Trophoblast cell (in vitro differentiated cells and primary cell): ENCODE data around the gene RASAL2.
A peak's percentile ranks its signal among the peaks of the same experiment; 100 is the strongest.

Experiments
- DNase-seq, 2 donors: peaks; one replicate each; pipeline ENCODE4 v3.0.0-alpha.2; 2016
- H2AFZ ChIP-seq: 2 replicates; pipeline ENCODE4 v1.6.1; 2013; ENCODE audit warnings: low read length, moderate library complexity, mild to moderate bottlenecking; ENCODE audit not compliant: insufficient read depth, poor library complexity
- H2AK5ac ChIP-seq: 2 replicates; pipeline ENCODE4 v1.6.1; 2013; ENCODE audit warnings: mild to moderate bottlenecking, low read length
- H2BK120ac ChIP-seq: 2 replicates; pipeline ENCODE4 v1.6.1; 2013; ENCODE audit warnings: low read length, mild to moderate bottlenecking, moderate library complexity; ENCODE audit not compliant: insufficient read depth, poor library complexity
- H2BK12ac ChIP-seq: 2 replicates; pipeline ENCODE4 v1.6.1; 2013; ENCODE audit warnings: mild to moderate bottlenecking, low read length, moderate library complexity
- H2BK5ac ChIP-seq: 2 replicates; pipeline ENCODE4 v1.6.1; 2013; ENCODE audit warnings: low read length, low read depth, moderate library complexity, mild to moderate bottlenecking; ENCODE audit not compliant: poor library complexity
- H3K14ac ChIP-seq: 2 replicates; pipeline ENCODE4 v1.6.1; 2013; ENCODE audit warnings: mild to moderate bottlenecking, low read length
- H3K18ac ChIP-seq: 2 replicates; pipeline ENCODE4 v1.6.1; 2013; ENCODE audit warnings: mild to moderate bottlenecking, low read length
- H3K23ac ChIP-seq: 2 replicates; pipeline ENCODE4 v1.6.1; 2013; ENCODE audit warnings: low read length
- H3K27ac ChIP-seq: 2 replicates; pipeline ENCODE4 v1.5.1; 2013; ENCODE audit warnings: low read depth, mild to moderate bottlenecking, inconsistent platforms, low read length, moderate library complexity
- H3K27me3 ChIP-seq: 2 replicates; pipeline ENCODE4 v1.6.1; 2013; ENCODE audit warnings: inconsistent platforms, mild to moderate bottlenecking, low read length, moderate library complexity; ENCODE audit not compliant: insufficient read depth
- H3K36me3 ChIP-seq, 2 experiments: 1 replicate in 1 of 2; 2 replicates in 1 of 2; pipeline ENCODE4 v1.6.1; 2013; ENCODE audit warnings: low read length in 2 of 2, mild to moderate bottlenecking in 2 of 2, moderate library complexity in 1 of 2; ENCODE audit not compliant: insufficient read depth in 2 of 2, control insufficient read depth in 1 of 2
- H3K4ac ChIP-seq: 2 replicates; pipeline ENCODE4 v1.6.1; 2013; ENCODE audit warnings: low read depth, mild to moderate bottlenecking, low read length, moderate library complexity
- H3K4me1 ChIP-seq, 2 experiments: 1 replicate in 1 of 2; 2 replicates in 1 of 2; pipeline ENCODE4 v1.6.1; 2013; ENCODE audit warnings: low read length in 2 of 2, mild to moderate bottlenecking in 2 of 2, moderate library complexity in 1 of 2; ENCODE audit not compliant: insufficient read depth in 2 of 2, control insufficient read depth in 1 of 2
- H3K4me2 ChIP-seq: 2 replicates; pipeline ENCODE4 v1.6.1; 2013; ENCODE audit warnings: inconsistent platforms, mild to moderate bottlenecking, low read length, moderate library complexity
- H3K4me3 ChIP-seq: 2 replicates; pipeline ENCODE4 v1.5.1; 2013; ENCODE audit warnings: mild to moderate bottlenecking, low read depth, low read length, inconsistent platforms
- H3K79me1 ChIP-seq: one replicate; pipeline ENCODE4 v1.6.1; 2013; ENCODE audit warnings: low read length
- H3K79me2 ChIP-seq: 2 replicates; pipeline ENCODE4 v1.6.1; 2013; ENCODE audit warnings: low read length, mild to moderate bottlenecking; ENCODE audit not compliant: control insufficient read depth, insufficient read depth, poor library complexity
- H3K9ac ChIP-seq: 2 replicates; pipeline ENCODE4 v1.6.1; 2013; ENCODE audit warnings: mild to moderate bottlenecking, low read length
- H3K9me3 ChIP-seq: 2 replicates; pipeline ENCODE4 v1.6.1; 2013; ENCODE audit warnings: low read depth, mild to moderate bottlenecking, control low read depth, inconsistent platforms, low read length; ENCODE audit not compliant: insufficient read depth
- H4K12ac ChIP-seq: 2 replicates; pipeline ENCODE4 v1.6.1; 2013; ENCODE audit warnings: low read depth, mild to moderate bottlenecking, low read length, moderate library complexity
- H4K8ac ChIP-seq: 2 replicates; pipeline ENCODE4 v1.6.1; 2013; ENCODE audit warnings: low read depth, mild to moderate bottlenecking, low read length, moderate library complexity
- H4K91ac ChIP-seq: one replicate; pipeline ENCODE4 v1.6.1; 2013; ENCODE audit warnings: low read depth, mild to moderate bottlenecking, low read length, moderate library complexity
- WGBS: extraction: QIAGEN DNeasy Blood & Tissue Kit; methylation state at CpG from one replicate; pipeline ENCODE4 v1.1.7; 2013; ENCODE audit warnings: missing lambda C conversion rate; ENCODE audit not compliant: insufficient read length, insufficient coverage; ENCODE audit errors: extremely low coverage; 5-methylcytosine and 5-hydroxymethylcytosine counted together

Gene RASAL2

DNA sequence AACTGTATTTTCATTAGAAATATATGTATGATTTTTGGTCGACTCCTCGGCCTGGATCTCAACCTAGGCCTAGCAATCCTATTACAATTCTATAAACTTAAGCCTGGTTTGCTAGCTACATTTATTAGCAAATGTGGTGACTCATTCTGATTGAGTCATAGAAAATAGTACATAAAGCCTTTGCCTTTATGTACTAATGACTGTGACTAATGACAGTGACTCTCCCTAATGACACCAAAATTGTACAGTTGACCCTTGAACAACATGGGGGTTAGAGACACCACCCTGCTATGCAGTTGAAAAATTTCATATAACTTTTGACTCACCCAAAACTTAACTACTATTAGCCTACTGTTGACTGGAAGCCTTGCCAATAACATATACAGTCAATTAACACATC lies 324.0 kb downstream of the RASAL2 start:
- Histone ChIP-seq H3K79me2 (no peaks in the 10 kb centered on the region), H3K27ac (no peak overlapping the region), H2BK5ac (no peak overlapping the region), H3K4me3 (no peak overlapping the region), H2AFZ (no peak overlapping the region), H3K9me3 (no peaks in the 10 kb centered on the region), H3K27me3 (no peaks in the 10 kb centered on the region), H3K9ac (no peak overlapping the region), H4K12ac (no peak overlapping the region), H2BK12ac (no peak overlapping the region), H3K4me2 (no peak overlapping the region), H3K79me1 (no peaks in the 10 kb centered on the region), H3K4me1 (no peaks in the 10 kb centered on the region), H3K23ac (no peak overlapping the region), H3K18ac (no peak overlapping the region), H3K14ac (no peak overlapping the region), H4K8ac (no peak overlapping the region), H3K4ac (no peak overlapping the region), H2BK120ac (no peak overlapping the region), H4K91ac (no peak overlapping the region), H3K36me3 (no peaks in the 10 kb centered on the region), H2AK5ac (no peak overlapping the region)
- DNase-seq, result peak; percentile 43 to 88
- no CpG with 5 or more reads among the region's 2 CpGs for WGBS

DNA sequence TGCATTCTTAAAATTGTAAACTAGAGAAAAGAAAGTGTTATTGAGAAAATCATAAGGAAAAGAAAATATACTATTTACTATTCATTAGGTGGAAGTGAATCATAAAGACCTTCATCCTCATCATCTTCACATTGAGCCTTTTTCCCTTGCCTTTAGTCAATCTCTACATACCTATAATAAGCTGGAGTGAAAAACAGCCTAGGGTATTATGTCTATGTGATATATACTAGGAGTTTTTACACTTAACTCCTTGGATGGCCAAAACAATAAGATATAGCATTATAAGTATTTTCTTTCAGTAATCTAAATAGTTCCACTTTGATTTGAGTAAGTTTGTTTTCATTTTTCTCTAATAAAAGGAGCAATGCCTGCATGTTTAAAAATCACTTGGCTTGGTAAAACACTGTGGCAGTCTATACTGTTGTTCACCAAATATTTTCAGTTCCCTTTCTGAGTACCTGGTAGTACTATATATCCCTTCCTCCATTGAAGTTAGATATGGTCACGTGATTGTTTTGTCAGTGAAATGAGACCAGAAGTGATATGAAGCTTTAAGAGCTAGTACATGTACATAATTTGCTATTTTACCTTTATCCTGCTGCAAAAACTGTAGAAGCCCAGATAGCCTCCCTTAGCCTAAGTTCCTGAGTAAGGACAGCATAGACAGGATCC lies 324.5 kb downstream of the RASAL2 start:
- Histone ChIP-seq H2AFZ (no peak overlapping the region), H3K4me3 (no peak overlapping the region), H3K4me2 (no peak overlapping the region), H3K27me3 (no peaks in the 10 kb centered on the region), H2BK120ac (no peak overlapping the region), H3K4me1 (no peaks in the 10 kb centered on the region), H2BK5ac (no peak overlapping the region), H3K23ac (no peak overlapping the region), H3K9me3 (no peaks in the 10 kb centered on the region), H3K18ac (no peak overlapping the region), H3K36me3 (no peaks in the 10 kb centered on the region), H3K79me1 (no peaks in the 10 kb centered on the region), H3K4ac (no peak overlapping the region), H4K12ac (no peak overlapping the region), H3K79me2 (no peaks in the 10 kb centered on the region), H2BK12ac (no peak overlapping the region), H3K14ac (no peak overlapping the region), H3K9ac (no peak overlapping the region), H4K91ac (no peak overlapping the region), H3K27ac (no peak overlapping the region), H4K8ac (no peak overlapping the region), H2AK5ac (no peak overlapping the region)
- DNase-seq, result no peak
- WGBS, result no CpG with 5 or more reads among the region's 1 CpG

DNA sequence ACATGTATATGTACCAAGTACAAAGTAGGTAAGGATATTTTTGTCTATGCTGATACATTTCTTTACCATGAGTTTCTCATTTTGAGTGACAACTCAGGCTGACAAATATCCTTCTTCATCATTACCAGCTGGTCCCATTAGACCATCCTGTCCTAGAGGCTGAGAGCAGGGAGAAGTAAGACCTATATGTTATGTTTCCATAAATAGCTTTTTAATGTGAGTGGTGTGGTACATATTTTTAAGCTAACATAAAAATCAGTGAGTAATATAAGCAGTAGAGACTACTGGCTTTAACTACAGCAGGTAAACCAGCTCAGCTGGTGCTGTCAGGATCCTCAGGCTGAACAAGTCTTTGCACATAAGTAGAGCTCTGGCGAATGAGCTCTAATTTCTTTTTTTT lies 340.5 kb downstream of the RASAL2 start:
- WGBS, result no CpG with 5 or more reads among the region's 1 CpG
- Histone ChIP-seq H3K79me2 (no peaks in the 10 kb centered on the region), H3K18ac (no peak overlapping the region), H2BK12ac (no peak overlapping the region), H2AFZ (no peak overlapping the region), H3K4me3 (no peak overlapping the region), H2BK120ac (no peak overlapping the region), H3K9ac (no peak overlapping the region), H3K9me3 (no peaks in the 10 kb centered on the region), H4K12ac (no peak overlapping the region), H3K27ac (no peak overlapping the region), H3K23ac (no peak overlapping the region), H3K4me1 (peaks cover 0 to 2% of the 10 kb centered on the region in 2 experiments), H4K8ac (no peak overlapping the region), H3K36me3 (peaks cover 0 to 2% of the 10 kb centered on the region in 2 experiments), H4K91ac (no peak overlapping the region), H3K79me1 (no peaks in the 10 kb centered on the region), H2AK5ac (no peak overlapping the region), H3K14ac (no peak overlapping the region), H2BK5ac (no peak overlapping the region), H3K4me2 (no peak overlapping the region), H3K27me3 (no peaks in the 10 kb centered on the region), H3K4ac (no peak overlapping the region)
- DNase-seq, result peak; percentile 20 to 27

DNA sequence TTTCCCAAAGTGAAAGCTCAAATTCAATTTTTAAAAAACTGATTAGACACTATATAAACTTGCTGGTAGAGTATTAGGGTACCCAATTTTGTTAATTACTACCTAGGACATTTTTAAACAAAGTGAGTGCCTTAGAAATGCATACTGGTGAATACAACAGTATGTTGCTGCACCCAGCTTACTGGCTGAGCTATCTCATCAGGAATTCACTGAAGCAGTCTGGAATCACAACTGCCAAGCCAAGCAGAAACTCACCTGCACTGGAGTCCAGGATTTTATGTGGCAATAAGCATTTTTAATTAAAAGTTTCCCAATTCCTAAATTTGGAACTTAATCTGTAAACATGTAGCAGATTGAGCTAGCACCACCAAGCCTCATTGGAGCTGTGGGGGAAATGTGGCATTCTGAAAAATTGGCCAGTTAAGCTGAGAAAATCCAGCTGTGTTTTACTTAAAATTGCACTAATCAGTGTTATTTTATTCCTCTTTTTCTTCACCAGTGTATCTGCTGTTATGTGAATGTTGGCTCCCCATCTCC lies 341.1 kb downstream of the RASAL2 start:
- Histone ChIP-seq H2BK12ac (no peak overlapping the region), H4K8ac (no peak overlapping the region), H3K4ac (no peak overlapping the region), H3K27ac (no peak overlapping the region), H3K9ac (no peak overlapping the region), H3K79me1 (no peaks in the 10 kb centered on the region), H3K79me2 (no peaks in the 10 kb centered on the region), H3K9me3 (no peaks in the 10 kb centered on the region), H2AFZ (no peak overlapping the region), H3K4me1 (peaks cover 0 to 2% of the 10 kb centered on the region in 2 experiments), H3K4me2 (no peak overlapping the region), H3K14ac (no peak overlapping the region), H3K27me3 (no peaks in the 10 kb centered on the region), H2BK5ac (no peak overlapping the region), H3K4me3 (no peak overlapping the region), H2BK120ac (no peak overlapping the region), H3K23ac (no peak overlapping the region), H3K36me3 (peaks cover 0 to 2% of the 10 kb centered on the region in 2 experiments), H4K91ac (no peak overlapping the region), H4K12ac (no peak overlapping the region), H2AK5ac (no peak overlapping the region), H3K18ac (no peak overlapping the region)
- DNase-seq, result peak in 1 of 2 donors; percentile 21
